ENCODE data around the gene TRERF1.

TRERF1 gene

GRCh38 chr6:42407379-42407778 lies 44.3 kb downstream of the TRERF1 start:
- no peak overlapping the region for H3K4me3 ChIP-seq (ENCODE audit: low read length)
- no peak for TF ChIP-seq CTCF (conservative IDR thresholded peaks at IDR 0.05; ENCODE audit: low read depth, low read length)
- no peak for DNase-seq (ENCODE audit: low read depth)

- DNase-seq (ENCODE audit: low read depth): no peak
- no peak overlapping the region for H3K4me3 ChIP-seq (ENCODE audit: low read length)
- no peak for TF ChIP-seq CTCF (conservative IDR thresholded peaks at IDR 0.05; ENCODE audit: low read depth, low read length)
Observed at GRCh38 chr6:42406306-42407280, 45.1 kb downstream of the TRERF1 start.

- DNase-seq (ENCODE audit: low read depth): no peak
- no peak for TF ChIP-seq CTCF (conservative IDR thresholded peaks at IDR 0.05; ENCODE audit: low read depth, low read length)
- H3K4me3 ChIP-seq (ENCODE audit: low read length): no peak overlapping the region
Observed at GRCh38 chr6:42405021-42405420, 46.7 kb downstream of the TRERF1 start.

- DNase-seq (ENCODE audit: low read depth): peak; percentile 46
- no peak overlapping the region for H3K4me3 ChIP-seq (ENCODE audit: low read length)
- no peak for TF ChIP-seq CTCF (conservative IDR thresholded peaks at IDR 0.05; ENCODE audit: low read depth, low read length)
Observed at GRCh38 chr6:42404484-42404883, 47.2 kb downstream of the TRERF1 start.

DNA sequence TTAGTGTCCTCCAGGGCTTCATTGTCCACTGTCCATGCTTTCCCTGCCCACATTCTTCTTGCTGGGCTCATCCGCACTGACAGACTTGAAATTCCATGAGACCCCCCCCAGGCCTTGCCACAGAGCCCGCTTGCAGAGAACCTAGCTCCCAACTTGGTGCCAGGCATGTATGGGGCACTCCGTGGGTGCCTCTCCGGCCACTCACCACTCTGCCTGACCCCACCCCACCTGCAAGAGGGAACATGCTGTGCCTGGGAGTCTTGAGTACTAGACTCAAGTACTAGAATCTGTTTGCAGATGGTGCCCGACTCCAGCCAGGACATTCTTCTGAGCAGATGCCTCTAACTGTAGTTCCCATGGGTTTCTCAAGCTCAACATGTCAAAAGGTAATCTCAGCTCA lies 47.9 kb downstream of the TRERF1 start:
- H3K4me3 ChIP-seq (ENCODE audit: low read length): no peak overlapping the region
- DNase-seq (ENCODE audit: low read depth): no peak
- TF ChIP-seq CTCF (conservative IDR thresholded peaks at IDR 0.05; ENCODE audit: low read depth, low read length): no peak

GRCh38 chr6:42403421-42403820 lies 48.3 kb downstream of the TRERF1 start:
- no peak for DNase-seq (ENCODE audit: low read depth)
- peak; percentile 28 for TF ChIP-seq CTCF (conservative IDR thresholded peaks at IDR 0.05; ENCODE audit: low read depth, low read length)

DNA sequence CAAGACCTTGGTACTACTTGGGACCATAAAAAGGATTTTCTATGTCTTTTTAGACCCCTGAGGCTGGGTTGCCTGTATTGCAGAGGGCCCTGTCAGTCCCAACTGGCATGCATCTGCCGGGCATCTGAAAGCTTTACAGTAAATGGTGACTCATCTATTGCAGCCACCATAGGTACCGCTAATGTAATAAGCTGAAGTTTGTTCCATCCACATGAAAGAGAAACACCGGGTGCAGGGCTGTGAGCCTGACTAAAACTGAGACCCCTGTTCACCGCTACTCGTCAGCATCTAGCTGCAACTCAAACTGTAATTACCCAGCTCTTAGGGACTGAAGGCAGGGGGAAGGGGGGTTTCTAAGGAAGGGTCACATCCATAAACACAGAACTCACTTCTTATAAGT lies 49.5 kb downstream of the TRERF1 start:
- no peak for TF ChIP-seq CTCF (conservative IDR thresholded peaks at IDR 0.05; ENCODE audit: low read depth, low read length)
- DNase-seq (ENCODE audit: low read depth): peak; percentile 27
- no peak overlapping the region for H3K4me3 ChIP-seq (ENCODE audit: low read length)

More at GRCh38 chr6:42403421-42403820, 48.3 kb downstream of the TRERF1 start:
- H3K4me3 ChIP-seq (ENCODE audit: low read length): no peak overlapping the region

Measured in retinal pigment epithelial cell (primary cell).